ENCODE data around the gene CD9.
"Not testable (repeated sequence)": the region's sequence is repeated elsewhere in the genome, so short reads cannot be mapped to it uniquely, and the experiment has no call there.

Gene CD9

GRCh38 chr12:6178981-6179761, 21.0 kb upstream of the CD9 start:
- in situ Hi-C loops (cut with HindIII; ENCODE audit: low sequenced_read_pairs), result no loop called here

- in situ Hi-C loops (cut with HindIII; ENCODE audit: low sequenced_read_pairs), result no loop called here
Observed at GRCh38 chr12:6180268-6181051, 19.7 kb upstream of the CD9 start.

GRCh38 chr12:6181166-6181565, 19.0 kb upstream of the CD9 start:
- in situ Hi-C loops (cut with HindIII; ENCODE audit: low sequenced_read_pairs), result no loop called here

- in situ Hi-C loops (cut with HindIII; ENCODE audit: low sequenced_read_pairs), result no loop called here
Observed at GRCh38 chr12:6181583-6182278, 18.5 kb upstream of the CD9 start.

GRCh38 chr12:6182279-6182898, 17.8 kb upstream of the CD9 start:
- in situ Hi-C loops (cut with HindIII; ENCODE audit: low sequenced_read_pairs), result no loop called here

GRCh38 chr12:6183689-6184428, 16.3 kb upstream of the CD9 start:
- in situ Hi-C loops (cut with HindIII; ENCODE audit: low sequenced_read_pairs), result no loop called here

GRCh38 chr12:6185961-6186827, 14.0 kb upstream of the CD9 start:
- in situ Hi-C loops (cut with HindIII; ENCODE audit: low sequenced_read_pairs), result no loop called here

GRCh38 chr12:6187948-6188793, 12.0 kb upstream of the CD9 start:
- in situ Hi-C loops (cut with HindIII; ENCODE audit: low sequenced_read_pairs), result no loop called here

- in situ Hi-C loops (cut with HindIII; ENCODE audit: low sequenced_read_pairs), result no loop called here
Observed at GRCh38 chr12:6189028-6189427, 11.2 kb upstream of the CD9 start.

GRCh38 chr12:6189952-6190598, 10.1 kb upstream of the CD9 start:
- in situ Hi-C loops (cut with HindIII; ENCODE audit: low sequenced_read_pairs), result not testable (repeated sequence)

- in situ Hi-C loops (cut with HindIII; ENCODE audit: low sequenced_read_pairs), result not testable (repeated sequence)
Observed at GRCh38 chr12:6190767-6191530, 9.3 kb upstream of the CD9 start.

- in situ Hi-C loops (cut with HindIII; ENCODE audit: low sequenced_read_pairs), result no loop called here
Observed at GRCh38 chr12:6192604-6193380, 7.4 kb upstream of the CD9 start.

- in situ Hi-C loops (cut with HindIII; ENCODE audit: low sequenced_read_pairs), result no loop called here
Observed at GRCh38 chr12:6193853-6194815, 6.1 kb upstream of the CD9 start.

- in situ Hi-C loops (cut with HindIII; ENCODE audit: low sequenced_read_pairs), result no loop called here
Observed at GRCh38 chr12:6195665-6196535, 4.3 kb upstream of the CD9 start.

- in situ Hi-C loops (cut with HindIII; ENCODE audit: low sequenced_read_pairs), result no loop called here
Observed at GRCh38 chr12:6198051-6198450, 2.1 kb upstream of the CD9 start.

Measured in DLD1 (cell line).